H1 (cell line): Measurements from ENCODE around the gene ASL. TPM values are rescaled to one million over a fixed set of nuclear protein-coding genes. Genes with fewer than 3 reads are reported as not detected.
"Not testable (repeated sequence)": the region's sequence is repeated elsewhere in the genome, so short reads cannot be mapped to it uniquely, and the experiment has no call there.

Experiments
- CTCF ChIA-PET: fragments of 300-600 bp; sonication (Branson Sonifier 250); formaldehyde crosslinking; loops from one replicate; lab custom pipeline; 2021; ENCODE audit not compliant: partially characterized antibody; lab: Charles Lee
- POLR2A ChIA-PET: fragments of 300-600 bp; sonication (Branson Sonifier 250); formaldehyde crosslinking; loops from one replicate; lab custom pipeline; 2021; ENCODE audit warnings: inconsistent platforms; ENCODE audit not compliant: partially characterized antibody; lab: Charles Lee
- DNase-seq, 2 experiments: peaks; one replicate each; pipeline versions ENCODE4 v3.0.0 to v3.0.0-alpha.2; 2010 to 2022; ENCODE audit warnings: low spot score in 2 of 2, low read depth in 1 of 2, mixed read lengths in 1 of 2
- FAIRE-seq: peaks from 2 replicates; lab custom pipeline; 2011; peaks lifted over from hg19 to GRCh38; lab: Jason Lieb, UNC
- H2AFZ ChIP-seq: 2 replicates; pipeline ENCODE4 v1.8.1; 2012; ENCODE audit warnings: low read length, inconsistent platforms
- H2AK5ac ChIP-seq: 2 replicates; pipeline ENCODE4 v1.6.1; 2013; ENCODE audit warnings: low read depth, low read length
- H2BK120ac ChIP-seq: replicated peaks from 2 replicates; pipeline ENCODE3; 2013; ENCODE audit warnings: low read depth, low read length, inconsistent platforms
- H2BK12ac ChIP-seq: 2 replicates; pipeline ENCODE4 v1.6.1; 2013; ENCODE audit warnings: low read depth, low read length
- H2BK15ac ChIP-seq: 2 replicates; pipeline ENCODE4 v1.6.1; 2013; ENCODE audit warnings: low read length
- H2BK20ac ChIP-seq: 2 replicates; pipeline ENCODE4 v1.6.1; 2013; ENCODE audit warnings: low read length
- H2BK5ac ChIP-seq: 2 replicates; pipeline ENCODE4 v1.6.1; 2013; ENCODE audit warnings: low read depth, low read length
- H3K14ac ChIP-seq: 2 replicates; pipeline ENCODE4 v1.6.1; 2013; ENCODE audit warnings: inconsistent platforms; ENCODE audit not compliant: insufficient read length
- H3K18ac ChIP-seq: 2 replicates; pipeline ENCODE4 v1.6.1; 2013; ENCODE audit warnings: low read length; ENCODE audit errors: extremely low read depth
- H3K23ac ChIP-seq: 2 replicates; pipeline ENCODE4 v1.6.1; 2013; ENCODE audit warnings: inconsistent platforms; ENCODE audit not compliant: insufficient read length
- H3K23me2 ChIP-seq: 2 replicates; pipeline ENCODE4 v1.6.1; 2013; ENCODE audit warnings: low read depth, low read length
- H3K27ac ChIP-seq: 2 replicates; pipeline ENCODE4 v1.6.1; 2011; ENCODE audit warnings: low read depth, low read length, inconsistent platforms
- H3K27me3 ChIP-seq, 4 experiments: replicated peaks in 1 of 4; 1 replicate in 1 of 4; 2 replicates in 3 of 4; pipeline versions ENCODE4 v1.6.1 to v1.8.1; 2011 to 2013; ENCODE audit warnings: low read length in 3 of 4, mild to moderate bottlenecking in 3 of 4, inconsistent platforms in 2 of 4, mixed read lengths in 2 of 4, moderate library complexity in 1 of 4; ENCODE audit not compliant: control insufficient read depth in 3 of 4, insufficient read depth in 3 of 4; ENCODE audit errors: extremely low read depth in 1 of 4
- H3K36me3 ChIP-seq, 4 experiments: 2 replicates each; pipeline versions ENCODE4 v1.6.1 to v1.8.1; 2011 to 2013; ENCODE audit warnings: mild to moderate bottlenecking in 4 of 4, low read length in 3 of 4, moderate library complexity in 2 of 4, control low read depth in 1 of 4, inconsistent platforms in 1 of 4; ENCODE audit not compliant: insufficient read depth in 4 of 4, control insufficient read depth in 2 of 4
- H3K4ac ChIP-seq: replicated peaks from 2 replicates; pipeline ENCODE3; 2013; ENCODE audit warnings: low read length, low read depth, mixed read lengths, inconsistent platforms; ENCODE audit not compliant: insufficient read length
- H3K4me1 ChIP-seq, 4 experiments: replicated peaks in 1 of 4; 1 replicate in 1 of 4; 2 replicates in 3 of 4; pipeline versions ENCODE4 v1.6.1 to v1.8.1; 2011 to 2013; ENCODE audit warnings: low read length in 3 of 4, inconsistent platforms in 2 of 4, mixed read lengths in 1 of 4; ENCODE audit not compliant: insufficient read depth in 4 of 4, control insufficient read depth in 3 of 4
- H3K4me2 ChIP-seq, 2 experiments: 2 replicates each; pipeline versions ENCODE4 v1.6.1 to v1.8.1; 2011 to 2013; ENCODE audit warnings: low read depth in 2 of 2, low read length in 2 of 2, control low read depth in 1 of 2, inconsistent platforms in 1 of 2, mild to moderate bottlenecking in 1 of 2; ENCODE audit not compliant: insufficient read depth in 1 of 2
- H3K4me3 ChIP-seq, 4 experiments: fragments of 200-600, 300-600 bp in 1 of 4; sonication (generic), shearing (Covaris generic), sonication (Bioruptor Twin) in 1 of 4; 2 replicates each; pipeline versions ENCODE4 v1.5.1 to v1.8.1; 2011 to 2016; ENCODE audit warnings: low read length in 4 of 4, low read depth in 3 of 4, control low read depth in 2 of 4, inconsistent platforms in 2 of 4, mild to moderate bottlenecking in 2 of 4, mixed read lengths in 1 of 4, moderate library complexity in 1 of 4; ENCODE audit not compliant: insufficient read depth in 2 of 4; ENCODE audit errors: extremely low read depth in 1 of 4
- H3K56ac ChIP-seq: replicated peaks from 2 replicates; pipeline ENCODE3; 2013; ENCODE audit warnings: low read depth, mild to moderate bottlenecking, mixed read lengths, low read length, inconsistent platforms; ENCODE audit not compliant: insufficient read length
- H3K79me1 ChIP-seq: 2 replicates; pipeline ENCODE4 v1.6.1; 2013; ENCODE audit warnings: low read depth, low read length, control low read depth
- H3K79me2 ChIP-seq, 2 experiments: 2 replicates each; pipeline versions ENCODE4 v1.6.1 to v1.8.1; 2012 to 2013; ENCODE audit warnings: low read length in 2 of 2, mild to moderate bottlenecking in 2 of 2, inconsistent platforms in 1 of 2; ENCODE audit not compliant: insufficient read depth in 2 of 2, control insufficient read depth in 1 of 2
- H3K9ac ChIP-seq, 4 experiments: replicated peaks in 1 of 4; 1 replicate in 1 of 4; 2 replicates in 3 of 4; pipeline versions ENCODE4 v1.6.1 to v1.8.1; 2011 to 2013; ENCODE audit warnings: low read depth in 3 of 4, low read length in 3 of 4, control low read depth in 2 of 4, mild to moderate bottlenecking in 2 of 4, moderate library complexity in 2 of 4, inconsistent platforms in 1 of 4; ENCODE audit errors: extremely low read depth in 1 of 4
- H3K9me3 ChIP-seq, 2 experiments: 2 replicates each; pipeline versions ENCODE4 v1.6.1 to v1.8.1; 2012 to 2013; ENCODE audit warnings: mild to moderate bottlenecking in 2 of 2, moderate library complexity in 2 of 2, control low read depth in 1 of 2, inconsistent platforms in 1 of 2, low read depth in 1 of 2, low read length in 1 of 2, mixed read lengths in 1 of 2; ENCODE audit not compliant: insufficient read depth in 2 of 2
- H4K20me1 ChIP-seq, 2 experiments: replicated peaks in 1 of 2; 2 replicates each; pipeline versions ENCODE3 to v1.8.1; 2011 to 2013; ENCODE audit warnings: inconsistent platforms in 2 of 2, low read length in 2 of 2, mild to moderate bottlenecking in 1 of 2; ENCODE audit not compliant: insufficient read depth in 2 of 2, control insufficient read depth in 1 of 2
- H4K5ac ChIP-seq: 2 replicates; pipeline ENCODE4 v1.6.1; 2013; ENCODE audit warnings: low read length, low read depth, mixed read lengths, inconsistent platforms; ENCODE audit not compliant: insufficient read length
- H4K8ac ChIP-seq: 2 replicates; pipeline ENCODE4 v1.8.0; 2013; ENCODE audit warnings: mild to moderate bottlenecking, moderate library complexity, low read length, inconsistent platforms; ENCODE audit not compliant: insufficient read depth; ENCODE audit errors: extremely low read depth
- H4K91ac ChIP-seq: replicated peaks from 2 replicates; pipeline ENCODE3; 2013; ENCODE audit warnings: low read length, mixed read lengths, inconsistent platforms; ENCODE audit not compliant: insufficient read length
- WGBS, 2 experiments: shearing (Covaris generic) in 1 of 2; methylation state at CpG; one replicate each; pipeline versions ENCODE4 v1.1.6 to v1.1.7; 2013 to 2015; ENCODE audit warnings: low lambda C conversion rate in 2 of 2, mixed read lengths in 2 of 2, inconsistent platforms in 1 of 2, low coverage in 1 of 2, missing lambda C conversion rate in 1 of 2; ENCODE audit not compliant: insufficient replicate concordance in 2 of 2, insufficient coverage in 1 of 2, insufficient read length in 1 of 2; ENCODE audit errors: extremely low coverage in 1 of 2, missing lambda C conversion rate in 1 of 2; 5-methylcytosine and 5-hydroxymethylcytosine counted together
- polyA plus RNA-seq, 7 experiments: library from polyadenylated mRNA; depleted of rRNA in 3 of 7; stranded (reverse) in 5 of 7; unstranded in 2 of 7; fragments of >200 nt in 5 of 7; fragments of 200-250 nt in 2 of 7; gene quantifications; 1 replicate in 5 of 7; 2 replicates in 1 of 7; 4 replicates in 1 of 7; pipeline versions ENCODE4 v1.2.1 to v1.2.3, GENCODE V29; 2011 to 2013; ENCODE audit warnings: missing spikeins in 2 of 7, mixed read lengths in 2 of 7
- total RNA-seq: library from RNA; stranded (reverse); fragmentation: NEBNext Ultra II Directional; extraction: Animal tissue kit (Norgen Biotek cat#: 25700); gene quantifications from 2 replicates; pipeline ENCODE4 v1.2.1, GENCODE V29; 2021

The ASL gene
- total and polyA plus RNA-seq, 2 of the 8 experiments (the other 6 are each of a cell fraction or from before 2014, with no cell fraction given), result 23.3 to 35.3 TPM

DNA sequence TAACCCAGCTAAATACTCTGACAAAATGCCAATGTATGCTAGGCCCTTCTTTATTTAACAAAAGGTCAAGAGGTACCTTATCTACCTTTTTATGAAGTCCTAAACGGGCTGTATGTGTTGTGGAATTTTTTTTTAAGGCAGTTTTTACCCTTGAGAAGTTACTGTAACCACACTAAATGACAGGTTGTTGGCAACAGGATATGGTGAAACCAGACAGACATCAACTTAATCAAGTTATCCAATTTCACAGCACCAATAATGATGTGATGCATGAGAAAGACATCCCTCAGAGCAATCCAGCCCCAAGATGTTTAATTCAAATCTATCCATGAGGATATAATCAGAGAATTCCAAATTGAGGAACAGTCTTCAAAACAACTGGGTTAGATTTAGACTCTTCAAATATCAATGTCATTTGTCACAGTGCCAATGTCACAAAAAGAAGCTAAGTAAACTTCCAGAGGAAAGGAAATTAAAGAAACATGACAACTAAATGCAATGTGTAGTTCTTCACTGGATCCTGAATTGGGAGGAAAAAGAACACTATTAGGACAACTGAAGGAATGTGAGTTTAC is 41.1 kb upstream of the ASL start:
- H3K79me1 ChIP-seq, H3K36me3 ChIP-seq, H4K20me1 ChIP-seq, FAIRE-seq, H4K91ac ChIP-seq, H4K5ac ChIP-seq, H3K23ac ChIP-seq, H2BK12ac ChIP-seq, H3K27me3 ChIP-seq, H3K18ac ChIP-seq, H3K4me1 ChIP-seq, H3K4me3 ChIP-seq, H3K4ac ChIP-seq, H3K9me3 ChIP-seq, H3K23me2 ChIP-seq, H3K14ac ChIP-seq, H3K4me2 ChIP-seq, H3K27ac ChIP-seq, H4K8ac ChIP-seq, H3K79me2 ChIP-seq, H2AFZ ChIP-seq, H3K56ac ChIP-seq, H3K9ac ChIP-seq, DNase-seq, H2BK120ac ChIP-seq, H2AK5ac ChIP-seq, H2BK5ac ChIP-seq, H2BK20ac ChIP-seq, H2BK15ac ChIP-seq: not testable (repeated sequence)
- WGBS, 2 experiments, result 86% methylated on average over 1 of the region's 1 CpG; no CpG with 5 or more reads in 1 of the 2 experiments
- CTCF ChIA-PET, result interaction anchor here (1.0 to 1.5 kb wide), 2 partner anchors 138 to 379 kb away, joined by 3 to 4 read pairs; no protein-coding TSS in a partner anchor
- POLR2A ChIA-PET, result interaction anchor here (0.7 kb wide), 1 partner anchor 89 kb away, joined by 4 read pairs; no protein-coding TSS in a partner anchor
